NCI-H128 (cell line): ENCODE results near the gene STK11IP.

ENCODE experiments used
- DNase-seq: peaks from one replicate; lab custom pipeline; 2025; ENCODE audit not compliant: unreplicated experiment; lab: John Stamatoyannopoulos, UW

STK11IP gene

DNA sequence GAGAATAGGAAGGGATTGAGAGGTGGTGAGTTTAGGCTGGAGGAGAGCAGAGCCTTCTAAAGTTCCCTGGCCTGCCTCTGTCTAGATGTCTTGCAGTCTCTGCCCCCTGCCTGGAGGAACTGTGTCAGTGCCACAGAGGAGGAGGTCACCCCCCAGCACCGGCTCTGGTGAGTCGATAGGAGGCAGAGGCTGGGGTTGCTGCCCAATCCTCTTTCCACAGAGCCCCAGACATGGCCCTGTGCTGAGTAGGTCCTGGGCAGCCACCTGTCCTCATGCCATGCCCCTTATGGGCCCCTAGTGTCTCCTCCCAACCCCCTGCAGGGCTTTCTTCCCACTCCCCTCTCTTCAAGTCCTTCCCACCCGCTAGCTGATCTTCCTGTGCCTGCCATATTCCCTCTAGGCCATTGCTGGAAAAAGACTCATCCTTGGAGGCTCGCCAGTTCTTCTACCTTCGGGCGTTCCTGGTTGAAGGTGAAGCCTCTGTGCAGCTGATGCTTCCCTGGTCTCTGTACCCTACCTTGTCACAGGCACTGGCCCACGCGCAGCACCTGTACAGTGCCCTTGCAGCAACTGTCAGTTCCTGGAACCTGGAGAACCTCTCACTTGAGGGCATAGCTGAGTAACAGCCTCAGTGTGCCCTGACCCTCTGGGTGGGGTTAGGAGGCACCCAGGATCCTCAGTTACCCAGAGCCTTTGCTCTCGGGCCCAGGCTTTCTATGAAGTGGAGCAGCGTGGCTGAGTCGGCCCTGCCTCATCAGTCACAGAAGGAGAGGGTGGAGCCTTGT, 16.6 kb downstream of the STK11IP start:
- DNase-seq, result no peak

DNA sequence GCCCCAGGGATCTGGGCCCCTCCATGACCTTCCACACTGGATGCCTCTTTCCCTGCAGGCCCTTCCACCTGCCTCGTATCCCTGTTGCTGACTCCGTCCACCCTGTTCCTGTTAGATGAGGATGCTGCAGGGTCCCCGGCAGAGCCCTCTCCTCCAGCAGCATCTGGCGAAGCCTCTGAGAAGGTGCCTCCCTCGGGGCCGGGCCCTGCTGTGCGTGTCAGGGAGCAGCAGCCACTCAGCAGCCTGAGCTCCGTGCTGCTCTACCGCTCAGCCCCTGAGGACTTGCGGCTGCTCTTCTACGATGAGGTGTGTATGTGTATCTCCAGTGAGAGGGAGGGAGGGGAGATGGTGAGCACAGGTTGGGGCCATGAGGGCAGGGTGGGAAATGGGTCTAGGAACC, 17.4 kb downstream of the STK11IP start:
- DNase-seq, result no peak

DNA sequence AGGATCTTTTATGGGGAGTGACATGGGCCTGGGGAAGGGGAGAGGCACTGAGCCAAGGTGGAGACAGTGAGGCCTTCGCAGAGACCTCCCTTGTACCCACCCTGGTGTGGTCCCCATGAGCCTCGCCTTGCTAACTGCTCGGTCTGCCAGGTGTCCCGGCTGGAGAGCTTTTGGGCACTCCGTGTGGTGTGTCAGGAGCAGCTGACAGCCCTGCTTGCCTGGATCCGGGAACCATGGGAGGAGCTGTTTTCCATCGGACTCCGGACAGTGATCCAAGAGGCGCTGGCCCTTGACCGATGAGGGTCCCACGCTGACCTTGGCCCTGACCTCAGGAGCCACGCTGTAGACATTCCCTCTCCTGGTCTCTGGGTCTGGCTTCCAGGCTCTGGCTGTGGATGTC, 18.2 kb downstream of the STK11IP start:
- no peak for DNase-seq

DNA sequence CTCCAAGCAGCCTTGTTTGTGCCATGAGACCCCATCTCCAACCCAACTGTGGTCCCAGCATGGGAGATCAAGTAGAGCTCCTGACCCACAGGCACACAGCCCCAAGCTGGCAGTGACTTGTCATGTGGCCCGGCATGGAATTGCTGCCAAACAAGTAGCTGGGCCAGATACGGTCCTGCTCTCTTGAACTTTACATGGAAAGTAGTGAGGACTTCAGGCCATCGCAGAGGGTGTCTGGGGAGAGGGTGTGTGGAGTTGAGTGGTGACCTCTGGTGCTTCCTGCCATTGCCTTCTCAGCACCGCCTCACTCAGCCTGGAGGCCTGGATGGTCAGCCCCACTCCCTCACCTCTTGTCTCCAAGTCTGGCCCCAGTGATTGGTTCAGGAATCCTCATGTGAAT, 18.9 kb downstream of the STK11IP start:
- no peak for DNase-seq

GRCh38 chr2:219618733-219619122, 21.1 kb downstream of the STK11IP start:
- no peak for DNase-seq

DNA sequence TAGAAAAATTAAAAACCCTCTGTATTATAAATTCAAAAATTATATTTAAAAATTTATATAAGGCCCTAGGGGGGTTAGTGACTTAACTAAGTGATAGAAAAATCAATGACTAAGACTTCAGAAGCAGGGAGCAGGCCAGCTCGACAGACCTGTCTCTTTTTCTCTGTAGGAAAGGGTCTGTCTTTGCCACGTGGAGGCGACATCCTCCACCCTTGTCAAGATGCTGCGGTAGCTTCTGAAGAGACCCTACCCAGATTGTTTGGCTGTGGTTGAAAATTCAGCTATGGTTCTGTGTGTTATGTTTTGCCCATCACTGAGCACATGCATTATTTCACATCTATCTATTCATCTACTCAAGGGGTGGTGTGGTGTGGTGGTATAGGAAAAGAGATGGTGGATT, 21.6 kb downstream of the STK11IP start:
- no peak for DNase-seq

- DNase-seq, result no peak
Observed at GRCh38 chr2:219620546-219620945, 22.9 kb downstream of the STK11IP start.

- DNase-seq, result no peak
Observed at GRCh38 chr2:219621935-219622334, 24.3 kb downstream of the STK11IP start.

GRCh38 chr2:219622472-219622871, 24.8 kb downstream of the STK11IP start:
- no peak for DNase-seq

- DNase-seq, result no peak
Observed at GRCh38 chr2:219624565-219624964, 26.9 kb downstream of the STK11IP start.

DNA sequence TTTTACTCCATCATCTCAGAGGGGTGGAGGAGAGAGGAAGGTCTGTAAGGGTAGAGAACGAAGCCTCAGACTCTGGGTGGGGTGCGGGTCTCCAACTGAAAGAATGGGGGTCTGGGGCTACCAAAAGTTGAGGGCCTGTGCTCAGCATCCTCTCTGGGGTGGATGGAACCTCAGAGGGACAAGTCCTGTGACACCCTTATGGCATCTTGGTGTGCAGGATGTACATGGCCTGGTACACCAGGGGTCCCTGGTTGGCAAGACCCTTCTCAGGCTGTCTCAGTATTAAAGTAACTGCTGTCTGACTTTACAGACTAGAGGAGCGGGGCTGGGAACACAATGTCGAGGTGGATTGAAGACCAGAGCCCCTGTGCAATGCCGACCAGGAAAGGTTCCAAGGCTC, 27.5 kb downstream of the STK11IP start:
- DNase-seq, result no peak

DNA sequence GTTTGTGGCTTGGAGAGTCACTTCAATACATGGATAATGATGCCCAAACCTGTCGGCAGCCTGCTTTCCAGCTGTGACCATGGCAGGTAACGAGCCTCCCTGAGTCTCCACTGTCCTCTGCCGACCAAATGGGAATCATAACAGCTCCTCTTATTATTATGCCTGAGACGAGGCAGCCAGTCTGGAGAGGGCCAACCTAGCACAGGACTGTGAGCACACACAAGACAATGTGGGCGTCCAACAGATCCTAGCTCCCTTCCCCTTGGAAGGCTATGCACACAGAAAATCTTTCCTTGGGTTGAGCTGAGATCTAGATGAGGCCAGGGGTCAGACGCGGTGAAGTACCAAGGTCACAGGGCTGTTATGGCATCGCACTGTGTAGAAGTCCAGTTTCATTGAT, 28.9 kb downstream of the STK11IP start:
- DNase-seq, result no peak

GRCh38 chr2:219627103-219628100, 29.7 kb downstream of the STK11IP start, which contains the start of gene SLC4A3:
Gene SLC4A3, plus strand, starts transcription at chr2:219627630. Its CDS starts 363 bp downstream, at chr2:219627993.
- no peak for DNase-seq

GRCh38 chr2:219628235-219628985, 30.8 kb downstream of the STK11IP start:
- no peak for DNase-seq

GRCh38 chr2:219628986-219629901, 31.6 kb downstream of the STK11IP start:
- no peak for DNase-seq

DNA sequence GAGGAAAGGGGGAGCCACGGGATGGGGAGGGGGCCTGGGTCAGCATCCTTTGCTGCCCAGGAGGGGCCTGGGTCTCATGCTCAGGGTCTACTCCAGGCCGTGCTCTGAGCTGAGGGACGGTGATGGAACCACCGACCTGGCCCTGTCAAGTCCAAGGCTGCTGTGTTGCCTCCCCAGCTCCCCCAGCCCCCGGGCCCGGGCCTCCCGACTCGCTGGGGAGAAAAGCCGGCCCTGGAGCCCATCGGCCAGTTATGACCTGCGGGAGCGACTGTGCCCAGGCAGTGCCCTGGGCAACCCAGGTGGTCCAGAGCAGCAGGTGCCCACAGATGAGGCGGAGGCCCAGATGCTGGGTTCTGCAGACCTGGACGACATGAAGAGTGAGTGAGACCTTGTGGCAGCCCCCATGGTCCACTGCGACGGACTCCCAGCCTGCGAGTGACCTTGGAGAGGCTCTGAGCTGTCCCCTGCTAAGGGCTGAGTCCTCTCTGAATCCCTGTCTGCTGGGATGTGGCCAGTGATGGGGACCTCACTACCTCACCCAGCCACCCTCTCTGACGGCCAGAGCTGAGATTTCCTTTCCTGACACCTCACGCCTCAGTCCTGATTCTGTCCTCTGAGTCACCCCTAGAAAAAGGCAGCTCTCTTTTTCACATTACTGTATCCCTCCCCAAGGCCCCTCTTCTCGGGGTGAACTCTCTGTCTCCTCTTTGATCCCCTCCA, 32.5 kb downstream of the STK11IP start:
- DNase-seq, result no peak

DNA sequence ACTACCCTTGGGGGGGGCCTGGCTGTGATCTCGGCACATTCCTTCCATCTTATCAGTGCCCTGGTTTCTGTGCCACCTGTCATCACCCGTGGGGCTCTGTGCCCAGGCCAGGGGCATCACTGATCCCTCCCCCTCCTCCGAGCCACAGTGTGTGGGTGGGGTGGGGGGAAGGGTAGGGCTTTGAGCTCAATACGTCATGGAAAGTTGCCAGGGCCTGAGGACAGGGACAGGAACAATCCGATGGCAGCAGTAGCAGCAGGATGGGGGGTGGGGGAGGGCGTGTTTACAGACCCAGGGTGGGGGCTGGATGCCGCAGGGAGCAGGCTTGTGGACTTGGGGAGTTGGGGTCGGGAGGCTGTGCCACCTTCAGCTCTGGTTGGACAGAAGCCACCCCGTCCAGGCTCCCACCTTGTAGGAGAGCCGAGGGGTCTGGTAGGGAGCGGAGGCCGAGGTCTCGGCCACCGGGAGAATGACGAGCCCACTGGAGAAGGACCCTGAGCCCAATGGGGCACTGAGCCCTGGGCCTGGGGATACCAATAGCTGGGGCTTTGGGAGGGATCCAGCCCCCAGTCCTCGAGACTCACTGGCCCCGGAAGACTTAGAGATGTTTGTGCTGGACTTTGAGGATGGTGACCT, 33.2 kb downstream of the STK11IP start:
- DNase-seq, result no peak

- no peak for DNase-seq
Observed at GRCh38 chr2:219631406-219631891, 33.8 kb downstream of the STK11IP start.
